IPS-NIHi11 (cell line): Measurements from ENCODE around the gene RIBC2.
"Not testable (repeated sequence)": the region's sequence is repeated elsewhere in the genome, so short reads cannot be mapped to it uniquely, and the experiment has no call there.

Experiments
- DNase-seq: peaks from one replicate; pipeline ENCODE4 v3.0.0; 2012; ENCODE audit warnings: mixed read lengths, low spot score

Gene RIBC2

DNA sequence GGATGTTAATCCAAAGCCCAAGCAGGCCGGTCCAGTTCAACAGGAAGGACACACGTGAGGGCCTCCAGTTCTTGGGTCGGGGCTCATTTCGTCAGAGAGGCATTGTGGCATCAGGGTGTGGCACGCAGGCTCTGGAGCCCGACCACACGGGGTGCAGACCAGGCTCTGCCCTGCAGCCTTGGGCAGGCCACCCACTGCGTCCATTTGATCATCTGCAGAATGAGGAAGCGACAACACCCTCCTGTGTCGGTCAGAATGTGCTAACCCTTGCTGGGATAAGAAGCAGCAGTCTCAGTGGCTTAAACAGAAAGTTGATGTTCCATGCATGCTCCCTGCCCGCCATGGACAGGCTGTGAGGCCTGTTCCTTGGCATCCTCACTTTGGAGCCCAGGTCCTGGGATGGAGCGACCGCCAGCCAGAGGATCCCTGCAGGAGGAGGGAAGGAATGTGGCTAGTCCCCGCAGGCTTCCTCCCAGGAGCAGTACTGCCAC lies 10.8 kb downstream of the RIBC2 start:
- no peak for DNase-seq

DNA sequence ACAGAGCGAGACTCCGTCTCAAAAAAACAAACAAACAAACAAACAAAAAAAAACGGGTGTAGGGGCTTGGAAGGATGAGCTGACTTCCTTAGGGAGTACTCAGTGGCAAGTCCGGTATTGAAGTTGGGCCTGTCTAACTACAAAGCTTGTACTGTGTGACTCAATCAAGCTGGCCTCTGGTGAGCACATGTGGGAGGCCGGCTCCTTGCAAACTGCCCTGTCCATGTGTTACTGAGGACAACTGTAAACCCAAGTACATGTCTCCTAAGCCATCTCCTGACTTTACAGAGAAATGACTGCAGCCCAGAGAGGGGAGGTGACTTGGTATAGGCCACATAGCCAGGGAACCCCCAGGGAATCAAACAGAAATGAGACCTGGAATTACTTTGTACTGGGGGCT lies 11.6 kb downstream of the RIBC2 start:
- no peak for DNase-seq

DNA sequence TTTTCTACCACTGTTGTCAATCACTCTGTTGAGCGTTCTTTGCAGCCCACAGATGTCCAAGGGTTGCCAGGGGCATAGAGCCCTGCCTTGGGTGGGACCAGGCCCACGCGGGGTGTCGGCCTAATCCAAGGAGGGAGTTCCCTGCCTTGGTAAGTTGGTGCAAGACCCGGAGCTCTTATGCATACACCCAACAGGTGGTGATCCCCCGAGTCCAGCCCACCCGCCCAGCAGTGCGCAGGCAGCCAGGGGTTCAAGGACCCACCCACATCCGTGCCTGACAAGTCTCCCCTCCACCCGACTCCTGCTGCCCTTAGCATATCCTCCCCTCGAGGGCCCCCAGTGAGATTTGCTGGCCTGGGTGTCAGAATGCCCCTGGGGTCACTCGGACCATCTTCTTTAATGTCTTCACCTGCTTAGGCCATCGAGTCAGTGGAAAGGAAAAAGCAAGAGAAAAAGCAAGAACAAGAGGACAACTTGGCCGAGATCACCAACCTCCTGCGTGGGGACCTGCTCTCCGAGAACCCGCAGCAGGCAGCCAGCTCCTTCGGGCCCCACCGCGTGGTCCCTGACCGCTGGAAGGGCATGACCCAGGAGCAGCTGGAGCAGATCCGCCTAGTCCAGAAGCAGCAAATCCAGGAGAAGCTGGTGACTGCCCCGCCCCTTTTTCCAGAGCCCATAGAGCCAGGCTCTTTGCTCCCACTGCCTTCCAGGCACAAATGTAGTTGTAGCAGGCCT lies 12.2 kb downstream of the RIBC2 start:
- DNase-seq, result no peak

DNA sequence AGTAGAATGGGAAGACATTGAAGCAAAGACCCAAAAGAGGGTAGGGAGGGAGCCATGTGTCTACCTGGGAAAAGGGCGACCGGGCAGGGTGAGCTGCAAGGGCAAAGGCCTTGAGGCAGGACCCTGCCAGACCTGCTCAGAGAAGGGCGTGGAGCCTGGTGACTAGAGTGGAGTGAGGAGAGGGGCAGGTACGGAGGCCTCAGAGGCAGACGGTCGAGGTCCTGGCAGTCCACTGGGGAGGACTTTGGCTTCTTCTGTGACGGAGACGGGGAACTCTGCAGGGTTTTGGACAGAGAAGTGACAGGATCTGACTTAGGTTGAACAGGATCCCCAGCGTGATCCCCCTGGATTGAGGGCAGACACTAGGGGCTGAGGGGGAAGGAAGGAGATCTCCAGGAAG lies 12.9 kb downstream of the RIBC2 start:
- no peak for DNase-seq

DNA sequence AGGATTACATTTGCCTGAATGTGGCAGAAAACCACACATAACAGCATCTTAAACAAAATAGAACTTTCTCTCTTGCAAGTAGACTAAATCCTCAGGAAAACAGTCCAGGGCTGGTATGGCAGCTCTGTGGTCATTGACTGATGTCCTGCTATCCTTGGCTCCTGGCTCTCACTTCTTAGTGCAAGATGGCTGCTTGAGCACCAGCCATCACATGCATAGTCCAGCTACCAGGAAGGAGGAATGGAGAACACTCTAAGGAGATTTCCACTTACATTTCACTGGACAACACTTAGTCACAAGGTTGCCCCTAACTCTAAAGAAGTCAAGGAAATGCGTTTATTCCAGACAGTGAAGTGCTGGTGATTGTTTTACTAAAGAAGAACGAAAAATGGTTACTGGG lies 13.6 kb downstream of the RIBC2 start:
- DNase-seq, result no peak

DNA sequence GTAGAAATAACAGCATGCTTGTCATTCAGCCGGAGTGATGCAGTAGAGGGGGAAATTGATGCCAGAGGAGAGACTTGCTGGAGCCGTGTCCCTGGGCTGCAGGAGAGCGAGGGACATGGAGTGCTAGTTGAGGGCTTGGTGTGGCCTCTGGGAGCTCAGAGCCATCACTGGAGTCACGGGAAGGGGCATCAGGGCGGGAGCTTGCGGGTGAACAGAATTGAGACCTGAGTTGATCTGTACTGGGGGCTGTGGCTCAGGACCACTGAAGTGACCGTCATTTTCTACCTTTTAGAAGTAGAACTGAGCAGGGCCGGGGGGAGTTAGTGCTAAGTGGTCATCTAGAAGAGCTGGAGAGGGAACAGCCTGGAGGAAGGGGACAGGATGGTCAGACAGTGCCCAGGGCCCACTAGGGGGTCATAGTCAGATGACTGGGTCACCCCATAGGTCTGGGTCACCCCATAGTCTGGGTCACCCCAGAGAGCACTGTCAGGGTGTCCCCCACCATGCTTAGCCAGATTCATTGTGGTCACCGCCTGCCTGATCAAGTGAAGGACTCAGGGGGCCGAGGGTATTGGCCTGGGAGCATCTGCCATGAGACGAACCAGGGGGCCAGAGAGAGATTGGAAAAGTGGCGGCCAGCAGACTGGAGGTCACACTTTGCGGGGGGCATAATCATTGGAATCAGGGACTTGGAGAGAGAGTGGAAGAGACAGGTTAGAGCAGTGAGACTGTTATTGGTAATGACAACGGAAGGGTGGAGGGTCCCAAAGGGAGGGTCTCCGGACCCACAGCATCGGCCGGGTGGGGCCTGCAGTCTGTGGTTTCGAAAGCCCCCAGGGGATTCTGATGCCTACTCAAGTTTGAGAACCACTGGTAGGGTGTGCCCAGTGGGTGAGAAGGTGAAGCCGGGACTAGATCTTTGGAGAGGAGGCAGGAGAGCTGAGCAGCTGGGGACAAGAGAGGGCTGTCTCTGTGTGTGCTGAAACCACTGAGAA lies 15.2 kb downstream of the RIBC2 start:
- no peak for DNase-seq

DNA sequence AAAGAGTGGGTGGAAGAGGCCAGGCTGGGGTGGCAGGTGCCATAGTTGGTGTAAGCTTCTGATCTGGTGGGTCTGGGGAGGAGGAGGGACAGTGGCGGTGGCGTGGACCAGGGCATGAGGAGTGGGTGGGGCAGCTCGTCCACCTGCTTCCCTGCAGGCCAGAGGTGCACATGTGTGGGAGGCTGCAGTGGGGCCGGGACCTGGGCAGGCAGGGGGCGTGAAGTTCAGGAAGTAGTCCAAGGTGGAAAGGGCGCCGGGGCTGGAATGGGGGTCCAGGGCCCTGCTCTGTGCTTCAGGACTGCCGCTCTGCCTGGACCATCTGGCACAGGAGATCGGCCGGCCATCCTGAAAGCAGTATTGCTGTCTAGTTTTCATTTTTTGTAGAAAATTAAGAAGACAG lies 15.9 kb downstream of the RIBC2 start:
- DNase-seq, result no peak

DNA sequence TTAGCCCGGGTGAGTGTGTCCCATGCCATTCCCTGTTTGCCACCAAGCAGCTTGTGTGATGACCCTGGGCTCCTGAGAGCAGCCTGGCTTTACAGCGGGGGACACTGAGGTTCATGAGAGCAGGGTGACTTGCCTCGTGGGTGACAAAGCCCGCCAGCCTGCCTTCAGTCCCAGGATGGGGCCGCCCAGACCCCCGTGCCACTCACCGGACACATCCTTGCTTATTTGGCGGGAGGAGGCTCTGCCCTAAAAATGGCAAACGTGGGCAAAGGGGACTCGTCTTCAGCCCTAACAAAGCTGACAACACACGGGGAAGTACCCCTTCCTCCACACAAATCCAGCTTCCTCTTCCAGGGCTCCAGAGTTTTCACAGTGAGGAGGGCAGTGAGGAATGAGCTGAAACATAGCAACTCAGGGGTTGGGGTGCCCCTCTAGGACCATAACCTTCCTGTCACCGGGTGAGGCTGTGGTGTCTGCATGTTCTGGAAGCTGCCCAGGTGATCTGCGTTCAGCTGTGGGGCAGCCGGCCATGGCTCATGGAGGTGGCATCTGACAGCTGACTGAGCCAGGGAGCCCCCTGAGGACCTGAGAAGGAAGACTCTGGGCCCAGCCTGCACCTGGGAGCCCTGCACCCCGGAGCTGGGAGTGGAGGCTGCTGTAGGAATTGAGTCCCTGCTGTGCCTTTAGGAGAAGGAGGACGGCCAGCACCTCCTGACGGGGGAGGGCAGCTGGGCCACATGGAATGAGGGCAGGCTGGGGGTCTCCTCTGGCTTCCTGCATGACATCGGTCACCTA lies 16.7 kb downstream of the RIBC2 start:
- DNase-seq, result no peak

DNA sequence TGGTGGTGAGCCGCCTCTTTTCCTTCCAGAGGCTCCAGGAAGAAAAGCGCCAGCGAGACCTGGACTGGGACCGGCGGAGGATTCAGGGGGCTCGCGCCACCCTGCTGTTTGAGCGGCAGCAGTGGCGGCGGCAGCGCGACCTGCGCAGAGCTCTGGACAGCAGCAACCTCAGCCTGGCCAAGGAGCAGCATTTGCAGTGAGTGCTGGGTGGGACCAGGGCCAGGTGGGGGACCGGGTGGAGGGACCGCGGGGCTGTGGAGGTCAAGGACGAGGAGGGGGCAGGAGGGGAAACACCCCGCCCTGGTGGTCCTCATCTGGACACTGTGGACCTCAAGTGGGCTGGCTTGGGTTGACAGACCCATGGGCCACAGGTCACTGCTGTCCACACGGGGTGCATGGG lies 17.4 kb downstream of the RIBC2 start:
- DNase-seq, result no peak

DNA sequence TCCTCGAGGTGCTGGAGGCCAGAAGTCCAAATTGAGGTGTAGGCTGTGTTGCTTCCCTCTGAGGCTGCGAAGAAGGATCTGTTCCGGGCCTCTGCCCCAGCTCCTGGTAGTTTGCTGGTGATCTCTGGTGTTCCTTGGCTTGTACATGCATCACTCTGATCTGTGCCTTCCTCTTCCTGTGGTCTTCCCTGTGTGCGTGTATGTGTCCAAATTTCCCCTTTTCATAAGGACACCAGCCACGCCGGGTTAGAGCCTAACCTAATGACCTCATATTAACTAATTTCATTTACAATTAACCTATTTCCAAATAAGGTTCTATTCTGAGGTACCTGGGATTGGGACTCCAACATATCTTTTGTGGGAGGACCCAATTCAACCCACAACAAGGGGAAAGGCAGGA lies 21.5 kb downstream of the RIBC2 start:
- no peak for DNase-seq

DNA sequence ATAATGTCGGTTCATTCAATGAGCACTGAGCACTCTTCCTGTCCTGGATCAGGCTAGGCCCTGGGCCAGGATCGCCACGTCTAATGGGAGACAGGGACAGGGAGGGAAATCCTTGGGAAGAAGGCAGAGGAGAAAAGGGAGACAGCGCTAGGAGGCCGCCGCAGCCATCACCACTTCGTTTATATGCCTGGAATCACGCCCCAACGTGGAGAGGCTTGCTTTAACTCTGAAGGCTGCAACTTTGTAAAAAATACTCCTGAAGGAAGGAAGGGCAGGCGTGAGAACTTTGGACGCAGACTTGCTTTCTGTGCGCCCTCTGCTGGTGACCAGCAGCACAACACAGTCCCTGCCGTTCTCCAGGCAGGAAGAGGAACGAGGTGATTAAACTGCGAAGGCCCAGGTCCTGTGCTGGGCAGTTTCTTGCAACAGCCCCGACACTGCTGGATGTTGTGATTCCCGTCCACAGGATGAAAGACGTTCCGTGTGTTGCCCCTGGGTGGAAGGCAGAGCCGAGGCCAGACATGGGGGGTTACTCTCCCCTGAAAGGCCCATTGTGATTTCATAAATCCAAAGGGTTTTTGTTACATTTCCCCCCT lies 22.1 kb downstream of the RIBC2 start:
- peak; percentile 88 for DNase-seq

DNA sequence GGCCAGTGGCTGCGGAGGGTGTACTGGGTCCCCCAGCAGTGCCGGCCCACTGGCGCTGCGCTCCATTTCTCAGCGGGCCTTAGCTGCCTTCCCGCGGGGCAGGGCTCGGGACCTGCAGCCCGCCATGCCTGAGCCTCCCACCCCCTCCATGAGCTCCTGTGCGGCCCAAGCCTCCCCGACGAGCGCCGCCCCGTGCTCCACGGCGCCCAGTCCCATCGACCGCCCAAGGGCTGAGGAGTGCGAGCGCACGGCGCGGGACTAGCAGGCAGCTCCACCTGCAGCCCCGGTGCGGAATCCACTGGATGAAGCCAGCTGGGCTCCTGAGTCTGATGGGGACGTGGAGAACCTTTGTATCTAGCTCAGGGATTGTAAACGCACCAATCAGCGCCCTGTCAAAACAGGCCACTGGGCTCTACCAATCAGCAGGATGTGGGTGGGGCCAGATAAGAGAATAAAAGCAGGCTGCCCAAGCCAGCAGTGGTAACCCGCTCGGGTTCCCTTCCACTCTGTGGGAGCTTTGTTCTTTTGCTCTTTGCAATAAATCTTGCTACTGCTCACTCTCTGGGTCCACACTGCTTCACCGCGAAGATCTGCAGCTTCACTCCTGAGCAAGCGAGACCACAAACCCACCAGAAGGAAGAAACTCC lies 23.5 kb downstream of the RIBC2 start:
- not testable (repeated sequence) for DNase-seq

DNA sequence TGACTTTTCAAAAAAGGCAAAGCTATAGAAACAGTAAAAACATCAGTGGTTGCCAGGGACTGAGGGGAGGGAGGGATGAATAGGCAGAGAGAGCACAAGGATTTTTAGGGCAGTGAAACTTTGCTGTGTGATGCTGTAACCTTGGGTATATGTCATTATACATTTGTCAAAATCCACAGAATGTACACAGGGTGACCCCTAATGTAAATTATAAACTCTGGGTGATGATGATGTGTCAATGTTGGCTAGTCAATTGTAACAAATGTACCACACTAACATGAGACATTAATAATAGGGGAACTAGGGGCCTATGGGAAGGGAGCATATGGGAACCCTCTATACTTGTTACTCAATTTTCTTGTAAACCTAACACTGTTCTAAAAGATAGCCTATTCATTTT lies 24.8 kb downstream of the RIBC2 start:
- no peak for DNase-seq

DNA sequence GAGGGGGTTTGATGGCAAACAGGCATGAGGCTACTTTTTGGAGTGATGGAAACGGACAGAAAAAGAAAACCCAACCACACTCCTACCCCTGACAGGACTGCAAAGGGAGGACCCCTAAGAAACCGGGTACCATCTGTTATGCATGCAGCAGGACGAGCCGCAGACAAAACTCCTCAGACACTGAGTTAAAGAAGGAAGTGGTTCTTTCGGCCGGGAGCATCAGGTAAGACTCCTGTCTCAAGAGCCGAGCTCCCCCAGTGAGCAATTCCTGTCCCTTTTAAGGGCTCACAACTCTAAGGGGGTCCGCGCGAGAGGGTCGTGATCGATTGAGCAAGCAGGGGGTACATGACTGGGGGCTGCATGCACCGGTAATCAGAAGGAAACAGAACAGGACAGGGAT lies 27.2 kb downstream of the RIBC2 start:
- DNase-seq, result not testable (repeated sequence)

DNA sequence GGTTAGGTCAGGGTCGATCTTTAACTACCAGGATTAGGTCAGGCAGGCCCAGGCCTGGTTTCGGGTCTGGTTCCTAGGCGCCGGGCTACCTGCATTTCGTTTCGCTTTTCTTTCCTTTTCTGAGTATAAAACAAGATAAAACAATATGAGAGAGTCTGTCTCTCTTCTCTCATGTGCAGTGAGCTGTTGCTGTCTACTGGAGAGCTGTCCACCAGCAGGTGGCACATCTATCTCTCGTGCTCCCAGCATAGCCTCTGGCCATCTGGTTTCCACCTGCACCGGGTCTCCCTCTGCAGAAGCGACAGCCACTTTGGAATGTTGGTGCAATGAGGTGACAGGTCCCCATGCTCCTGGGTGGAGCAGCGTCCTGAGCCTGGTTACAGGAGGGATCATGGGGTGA lies 27.6 kb downstream of the RIBC2 start:
- DNase-seq, result peak; percentile 73

DNA sequence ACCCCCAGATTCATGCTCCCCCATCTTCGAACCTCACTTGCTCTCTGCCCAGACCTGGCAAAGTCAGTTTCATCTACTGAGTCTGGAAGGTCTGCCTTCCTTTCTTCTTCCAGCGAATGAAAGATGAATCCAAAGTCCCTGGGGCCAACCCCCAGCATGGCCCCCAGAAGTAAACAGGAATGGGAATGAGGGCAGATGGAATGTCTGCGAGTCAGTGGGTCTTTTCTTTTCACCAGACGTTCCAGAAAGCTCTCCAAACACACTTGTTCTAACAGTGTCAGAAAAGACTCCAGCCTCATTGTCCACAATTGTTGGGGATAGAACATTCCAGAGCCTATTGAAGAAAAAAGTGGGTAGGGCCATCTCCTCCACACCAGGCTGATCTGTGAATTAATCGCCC lies 28.6 kb downstream of the RIBC2 start:
- DNase-seq, result no peak

DNA sequence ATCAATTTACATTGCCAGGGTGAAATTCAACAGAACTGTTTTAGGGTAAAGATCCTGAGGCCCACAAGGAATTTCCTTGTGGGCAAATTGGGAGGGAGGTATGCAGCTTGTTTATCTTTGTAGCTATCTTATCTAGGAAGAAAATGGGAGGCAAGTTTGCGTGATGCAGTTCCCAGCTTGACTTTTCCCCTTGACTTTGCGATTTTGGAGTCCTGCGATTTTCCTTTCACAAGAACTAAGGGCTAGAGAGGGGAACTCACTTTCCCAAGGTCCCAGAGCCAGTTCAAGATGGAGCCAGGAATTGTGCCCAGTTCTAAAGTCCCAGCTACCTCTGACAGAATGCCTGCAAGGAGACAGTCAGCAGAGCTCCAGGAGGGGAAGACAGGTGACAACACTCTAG lies 30.7 kb downstream of the RIBC2 start:
- no peak for DNase-seq

DNA sequence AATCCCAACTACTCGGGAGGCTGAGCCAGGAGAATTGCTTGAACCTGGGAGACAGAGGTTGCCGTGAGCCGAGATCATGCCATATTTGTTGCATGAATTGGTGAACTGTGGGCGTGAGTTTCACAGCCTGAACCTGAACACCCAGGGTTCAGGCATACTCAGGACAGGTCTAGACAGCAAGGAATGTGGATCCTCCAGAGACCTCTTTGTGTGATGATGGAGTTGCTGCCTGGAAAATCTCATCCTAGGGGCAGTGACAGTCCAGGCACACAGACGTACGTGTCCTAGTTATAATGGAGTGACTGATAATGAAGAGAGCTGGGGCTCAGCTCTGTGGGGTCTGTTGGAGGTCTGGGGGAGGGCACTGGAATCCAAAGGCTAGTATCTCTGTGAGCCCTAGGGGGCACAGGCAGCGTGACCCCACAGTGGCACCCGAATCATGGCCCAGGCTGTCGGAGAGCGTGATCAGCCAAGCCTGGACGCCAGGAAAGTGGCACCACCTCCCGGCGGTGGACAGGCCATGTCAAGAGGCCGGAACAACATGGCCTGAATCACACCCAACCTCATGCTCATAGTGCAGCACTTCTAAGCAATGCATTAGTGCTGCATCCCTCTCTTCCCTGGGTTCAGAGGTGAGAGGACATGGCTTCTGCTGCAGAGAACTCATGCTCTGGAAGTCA lies 31.7 kb downstream of the RIBC2 start:
- no peak for DNase-seq

DNA sequence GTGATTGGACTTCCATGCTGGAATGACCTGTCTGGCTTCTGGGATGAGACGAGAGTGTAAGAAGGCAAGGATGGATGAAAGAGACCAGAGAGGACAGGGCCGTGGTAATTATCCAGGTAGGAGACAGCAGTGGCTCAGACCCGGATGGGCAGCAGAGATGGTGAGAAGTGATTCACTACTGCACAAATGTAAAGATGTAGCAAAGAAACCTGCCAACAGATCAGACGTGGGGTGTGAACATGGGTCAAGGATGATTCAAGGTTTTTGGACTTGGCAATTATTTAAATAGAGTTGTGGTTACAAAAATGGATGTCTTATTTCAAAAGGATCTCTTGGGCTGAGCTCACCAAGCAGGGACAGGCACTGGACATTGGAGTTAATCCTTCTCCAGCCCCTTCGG lies 32.7 kb downstream of the RIBC2 start:
- DNase-seq, result no peak

DNA sequence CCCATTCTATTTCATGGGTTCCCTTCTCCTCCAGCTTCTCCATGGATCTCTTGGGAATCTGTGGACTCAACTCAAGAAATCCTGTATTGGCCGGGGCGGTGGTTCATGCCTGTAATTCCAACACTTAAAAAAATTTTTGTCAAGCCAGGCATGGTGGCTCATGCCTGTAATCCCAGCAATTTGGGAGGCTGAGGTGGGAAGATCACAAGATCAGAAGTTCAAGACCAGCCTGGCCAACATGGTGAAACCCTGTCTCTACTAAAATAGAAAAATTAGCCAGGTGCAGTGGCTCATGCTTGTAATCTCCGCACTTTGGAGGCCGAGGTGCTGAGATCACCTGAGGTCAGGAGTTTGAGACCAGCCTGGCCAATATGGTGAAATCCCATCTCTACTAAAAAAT lies 34.1 kb downstream of the RIBC2 start:
- DNase-seq, result not testable (repeated sequence)

DNA sequence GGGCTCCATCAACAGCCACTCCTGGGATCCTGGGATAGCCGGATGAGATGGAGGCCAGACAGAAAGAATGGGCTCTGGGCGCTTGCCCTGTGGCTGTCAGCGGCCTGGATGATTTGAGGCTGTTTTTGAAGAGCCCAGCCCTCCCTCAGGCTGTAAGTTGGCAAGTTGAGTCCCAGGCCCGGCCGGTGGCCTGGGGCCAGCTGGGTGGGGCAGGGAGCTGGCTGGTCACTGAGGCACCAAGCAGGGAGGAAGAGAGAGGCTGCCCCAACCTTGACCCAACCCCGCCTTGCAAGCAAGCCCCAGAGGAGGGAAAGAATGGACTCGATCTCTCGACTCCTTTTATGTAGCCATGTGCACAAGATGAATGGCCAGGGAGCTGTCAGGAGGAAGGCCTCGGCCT lies 34.9 kb downstream of the RIBC2 start:
- no peak for DNase-seq
